CD4-positive, alpha-beta T cell treated with Interleukin-21 for 1 hour (primary cell): ENCODE results near the gene BRI3BP.

Experiments
- DNase-seq: peaks from one replicate; pipeline ENCODE4 v3.0.0-alpha.2; 2020

Gene BRI3BP

DNA sequence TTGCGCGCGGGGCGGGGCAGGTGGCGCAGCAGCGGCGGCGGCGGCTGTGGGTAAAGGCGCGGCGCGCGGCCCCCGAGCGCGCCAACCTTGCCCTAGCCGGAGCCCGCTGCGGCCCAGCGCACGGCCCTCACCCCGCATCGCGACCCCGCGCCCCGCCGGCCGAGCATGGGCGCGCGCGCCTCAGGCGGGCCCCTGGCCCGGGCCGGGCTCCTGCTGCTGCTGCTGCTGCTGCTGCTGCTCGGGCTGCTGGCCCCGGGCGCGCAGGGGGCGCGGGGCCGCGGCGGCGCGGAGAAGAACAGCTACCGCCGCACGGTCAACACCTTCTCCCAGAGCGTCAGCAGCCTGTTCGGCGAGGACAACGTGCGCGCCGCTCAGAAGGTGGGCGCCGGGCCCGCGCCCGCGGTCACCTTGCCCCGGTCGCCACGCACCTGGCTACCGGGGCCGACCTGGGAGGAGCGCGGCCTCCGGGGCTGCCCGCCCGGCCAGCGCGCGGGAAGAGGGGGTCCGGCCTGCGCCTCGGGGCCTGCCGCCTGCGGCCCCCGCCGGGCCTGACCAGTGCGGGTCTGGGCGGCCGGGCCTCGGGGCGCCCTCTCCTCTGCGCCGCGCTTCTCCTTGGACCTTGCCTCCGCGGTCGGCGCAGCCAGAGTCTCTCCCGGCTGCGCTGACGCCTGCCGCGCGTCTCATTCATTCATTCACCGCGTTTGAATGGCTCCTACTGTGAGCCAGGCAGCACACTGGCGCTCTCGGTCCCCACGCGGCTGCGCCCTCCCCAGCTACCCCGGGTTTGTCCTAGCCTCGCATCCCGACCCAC is at the start of gene BRI3BP:
Gene BRI3BP, plus strand, starts transcription at position 20 of the 811 bp plus-strand sequence. Its CDS starts 146 bp downstream, at position 166.
- DNase-seq: peak; percentile 14

DNA sequence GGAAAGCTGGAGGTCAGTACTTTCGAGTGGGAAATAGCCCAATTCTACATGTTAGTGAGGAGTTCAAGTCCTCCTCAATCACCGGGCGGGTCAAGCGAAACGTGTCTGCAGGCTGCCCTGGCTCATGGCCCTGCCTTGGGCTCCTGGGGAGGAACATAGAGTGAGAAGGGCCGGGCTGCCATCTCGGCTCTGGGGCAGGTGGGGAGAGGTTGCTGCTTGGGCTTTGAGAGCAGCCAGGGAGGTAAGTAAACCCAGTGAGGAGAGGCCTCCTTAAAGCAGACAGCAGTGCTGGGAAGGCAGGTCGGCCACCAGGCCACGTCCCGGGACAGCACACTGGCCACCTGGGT is 47.0 kb upstream of the BRI3BP start:
- DNase-seq: no peak

DNA sequence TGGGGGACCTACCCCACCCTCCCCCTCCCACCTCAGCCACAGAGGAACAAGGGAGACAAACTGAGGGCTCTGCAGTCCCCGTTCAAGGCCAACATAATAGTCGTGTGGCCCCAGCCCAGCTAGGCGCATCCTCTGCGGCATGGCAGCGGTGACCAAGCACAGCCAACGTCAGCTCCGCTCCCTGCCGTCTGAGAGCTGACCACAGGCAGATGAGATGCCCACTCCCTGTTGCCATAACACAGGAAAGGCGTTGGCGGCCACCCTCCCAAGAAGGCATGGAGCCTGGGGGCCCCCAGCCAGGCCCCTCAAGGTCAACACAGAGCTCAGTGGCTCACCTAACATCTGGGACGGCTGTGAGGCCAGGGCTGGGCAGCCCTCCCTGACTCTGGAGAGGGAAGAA is 46.4 kb upstream of the BRI3BP start:
- no peak for DNase-seq

DNA sequence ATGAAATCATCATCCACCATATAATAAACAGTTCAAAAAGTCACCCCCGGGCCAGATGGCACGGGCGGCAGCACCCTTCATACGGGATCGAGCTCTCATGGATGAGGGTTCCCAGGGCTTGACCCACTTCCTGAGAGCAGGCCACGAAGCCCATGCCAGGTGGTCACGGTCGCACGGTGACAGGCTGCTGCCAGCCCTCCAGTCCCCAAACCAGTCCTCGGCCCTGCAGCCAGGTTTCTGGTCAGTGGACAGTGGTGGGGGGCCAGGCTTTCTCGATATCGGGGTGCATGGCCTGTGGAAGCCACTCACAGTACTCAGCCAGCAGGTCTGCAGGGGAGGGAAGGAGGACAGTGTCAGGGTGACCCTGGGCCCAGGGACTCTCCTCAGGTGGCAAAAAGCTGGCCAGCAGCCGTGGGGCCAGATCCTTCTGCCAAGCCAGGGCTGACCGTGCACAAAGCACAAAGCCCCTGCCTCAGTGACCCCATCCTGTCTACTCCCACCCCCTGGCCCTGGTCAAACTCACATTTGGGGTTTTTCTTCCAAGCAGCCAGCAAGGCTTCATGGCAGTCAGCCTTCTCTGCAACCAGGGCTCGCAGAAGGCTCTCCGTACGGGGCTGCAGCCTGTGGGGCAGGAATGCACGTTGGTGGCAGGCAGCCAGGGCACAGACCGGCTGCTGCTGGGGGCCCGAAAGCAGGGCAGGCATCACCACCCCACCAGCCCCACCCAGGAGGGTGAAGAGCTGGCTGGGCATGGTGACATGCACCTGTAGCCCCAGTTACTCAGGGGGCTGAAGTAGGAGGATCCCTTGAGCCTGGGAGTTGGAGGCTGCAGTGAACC is 45.7 kb upstream of the BRI3BP start:
- DNase-seq: no peak

GRCh38 chr12:124949066-124949465 is 44.4 kb upstream of the BRI3BP start:
- no peak for DNase-seq

DNA sequence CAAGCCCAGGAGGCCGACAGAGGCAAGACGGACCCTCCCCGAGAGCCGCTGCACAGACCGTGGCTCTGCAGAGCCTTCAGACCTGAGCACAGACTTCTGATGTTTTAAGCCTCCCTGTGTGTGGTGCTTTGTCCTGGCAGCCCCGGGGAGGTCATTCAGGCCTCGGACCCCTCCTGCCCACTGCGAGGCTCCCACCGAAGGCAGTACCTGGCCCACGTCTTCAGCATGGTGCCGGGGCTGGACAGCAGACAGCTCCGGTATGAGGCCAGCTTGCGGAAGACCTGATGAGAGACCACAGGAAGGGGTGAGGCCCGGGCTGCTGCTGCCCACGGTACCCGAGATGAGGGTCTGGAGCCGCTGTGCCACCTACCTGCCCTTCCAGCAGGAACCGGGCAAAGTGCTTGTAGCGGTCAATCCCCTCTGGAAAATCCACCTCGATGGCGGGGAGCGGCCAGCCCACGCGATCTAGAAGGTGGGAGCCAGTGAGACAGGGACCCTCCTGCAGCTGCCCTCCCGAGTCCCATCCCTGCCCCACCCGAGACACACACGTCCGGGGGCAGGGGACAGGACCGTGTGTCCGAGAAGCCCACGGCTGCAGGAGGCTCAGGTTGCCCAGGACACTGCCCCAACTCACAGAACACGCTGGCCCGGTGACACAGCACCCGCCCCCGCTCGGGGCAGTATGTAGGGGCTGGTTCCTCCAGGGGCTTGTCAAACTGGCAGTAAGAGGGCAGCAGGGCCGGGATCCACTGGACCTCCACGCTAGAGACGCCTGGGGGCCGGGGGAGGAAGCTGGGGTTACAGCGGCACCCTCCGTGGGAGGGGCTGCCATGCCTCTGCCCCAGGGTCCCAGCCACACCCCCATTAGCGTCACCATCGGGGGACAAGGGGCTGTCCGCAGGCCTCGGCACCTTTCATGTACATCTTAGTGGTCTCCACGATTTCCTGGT is 43.4 kb upstream of the BRI3BP start:
- no peak for DNase-seq

GRCh38 chr12:124952295-124952694 is 41.1 kb upstream of the BRI3BP start:
- DNase-seq: no peak

- DNase-seq: no peak
Observed at GRCh38 chr12:124952801-124953200, 40.6 kb upstream of the BRI3BP start.

GRCh38 chr12:124953689-124954405 is 39.6 kb upstream of the BRI3BP start:
- no peak for DNase-seq

DNA sequence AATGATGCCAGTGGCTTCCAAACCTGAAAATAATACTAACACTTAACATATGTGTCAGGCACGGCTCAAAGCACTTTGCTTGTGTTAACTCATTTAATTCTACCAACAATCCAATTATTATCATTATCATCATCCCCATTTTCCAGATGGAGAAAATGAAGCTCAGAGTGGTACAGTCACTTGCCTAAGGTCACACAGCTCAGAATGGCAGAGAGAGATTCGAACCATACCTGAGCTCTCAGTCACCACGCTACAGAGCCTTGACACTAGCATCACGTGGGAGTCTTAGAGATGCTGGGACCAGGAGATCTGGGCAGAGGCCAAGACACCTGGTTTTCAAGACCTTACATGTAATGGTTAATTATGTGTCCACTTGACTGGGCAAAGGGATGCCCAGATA is 38.7 kb upstream of the BRI3BP start:
- DNase-seq: no peak

DNA sequence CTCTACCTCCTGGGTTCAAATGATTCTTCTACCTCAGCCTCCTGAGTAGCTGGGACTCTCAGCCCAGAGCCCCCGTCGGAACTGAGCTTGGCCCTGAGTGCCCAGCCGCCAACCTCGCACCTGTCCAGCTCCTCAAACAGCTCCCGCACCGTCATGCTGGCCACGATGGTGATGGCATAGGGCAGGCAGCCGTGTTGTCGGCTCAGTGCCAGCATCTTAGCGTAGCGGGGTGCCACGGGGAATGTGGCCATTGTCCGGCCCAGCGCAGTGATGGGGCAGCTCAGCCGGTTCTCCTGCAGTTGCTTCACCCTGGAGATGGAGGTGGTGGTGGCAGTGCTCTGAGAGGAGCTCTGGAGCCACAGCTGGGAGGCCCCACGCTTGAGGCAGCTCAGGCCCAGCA is 36.9 kb upstream of the BRI3BP start:
- no peak for DNase-seq

GRCh38 chr12:124961055-124961454 is 32.4 kb upstream of the BRI3BP start:
- DNase-seq: no peak

- no peak for DNase-seq
Observed at GRCh38 chr12:124963211-124963610, 30.2 kb upstream of the BRI3BP start.

DNA sequence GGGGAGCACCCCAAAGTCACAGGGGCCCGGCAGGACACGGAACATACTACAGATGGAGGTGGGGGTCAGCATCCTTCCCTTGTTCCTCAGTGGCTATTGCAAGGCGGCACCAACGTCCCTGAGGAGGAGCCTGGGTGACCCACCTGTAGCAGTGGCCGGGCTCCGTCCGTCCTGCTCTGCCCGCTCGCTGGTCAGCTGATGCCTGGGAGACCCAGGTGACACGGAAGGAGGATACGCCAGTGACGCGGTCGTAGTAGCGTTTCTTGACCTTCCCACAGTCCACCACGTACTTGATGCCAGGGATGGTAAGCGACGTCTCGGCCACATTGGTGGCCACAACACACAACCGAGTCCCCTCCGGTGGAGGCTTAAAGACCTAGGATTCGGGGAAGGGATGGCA is 29.2 kb upstream of the BRI3BP start:
- no peak for DNase-seq

- no peak for DNase-seq
Observed at GRCh38 chr12:124964836-124965462, 28.5 kb upstream of the BRI3BP start.

DNA sequence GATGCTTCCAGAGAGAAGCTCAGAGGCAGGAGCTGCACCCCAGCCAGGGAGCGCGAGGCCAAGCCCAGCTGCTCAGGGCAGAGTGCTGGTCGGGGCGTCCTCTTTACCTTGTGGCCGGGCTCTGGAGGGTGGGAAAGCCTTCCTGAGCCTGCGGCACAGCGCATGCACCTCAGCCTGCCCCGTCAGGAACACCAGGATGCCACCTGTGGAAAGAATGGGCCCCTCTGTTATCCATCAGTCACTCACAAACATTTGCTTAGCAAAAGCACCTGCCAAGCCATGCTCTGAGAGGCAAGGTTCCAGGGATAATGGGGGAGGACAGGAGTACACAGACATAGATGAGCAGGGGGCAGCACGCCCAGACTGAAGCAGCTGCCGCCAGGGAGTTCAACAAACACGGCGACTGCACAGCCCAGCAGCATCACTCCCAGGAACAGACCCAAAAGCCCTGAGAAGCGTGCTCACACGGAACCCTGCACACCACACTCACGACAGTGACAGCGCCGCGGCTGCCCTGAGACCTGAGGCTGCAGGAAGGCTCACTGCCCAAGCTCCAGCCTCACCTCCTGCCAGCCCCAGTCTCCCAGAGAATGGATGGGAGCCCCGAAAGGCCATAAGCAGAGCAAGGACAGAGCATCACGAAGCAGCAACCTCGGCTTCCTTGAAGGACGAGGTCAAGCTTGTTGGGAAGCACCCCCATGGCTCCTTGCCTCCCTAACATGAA is 26.3 kb upstream of the BRI3BP start:
- no peak for DNase-seq

DNA sequence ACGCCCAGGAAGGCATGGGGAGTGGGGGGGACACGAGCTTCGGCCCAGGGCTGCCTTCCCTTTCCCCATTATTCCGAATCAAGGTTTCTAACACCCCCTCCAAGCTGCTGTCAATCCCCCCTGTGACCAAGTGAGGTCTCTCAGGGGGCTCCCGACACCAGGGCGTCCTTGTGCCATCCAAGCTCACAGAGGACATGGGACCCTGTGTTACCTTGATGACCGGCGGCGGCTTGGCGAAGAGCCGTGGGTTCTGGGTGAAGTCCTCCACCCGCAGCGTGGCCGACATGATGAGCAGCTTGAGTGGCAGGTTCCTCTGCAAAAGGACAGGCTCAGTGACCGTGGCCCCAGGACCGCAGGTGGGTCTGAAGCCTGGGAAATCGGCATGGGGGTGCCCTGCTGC is 24.8 kb upstream of the BRI3BP start:
- no peak for DNase-seq

GRCh38 chr12:124970647-124971402 is 22.6 kb upstream of the BRI3BP start:
- DNase-seq: no peak

DNA sequence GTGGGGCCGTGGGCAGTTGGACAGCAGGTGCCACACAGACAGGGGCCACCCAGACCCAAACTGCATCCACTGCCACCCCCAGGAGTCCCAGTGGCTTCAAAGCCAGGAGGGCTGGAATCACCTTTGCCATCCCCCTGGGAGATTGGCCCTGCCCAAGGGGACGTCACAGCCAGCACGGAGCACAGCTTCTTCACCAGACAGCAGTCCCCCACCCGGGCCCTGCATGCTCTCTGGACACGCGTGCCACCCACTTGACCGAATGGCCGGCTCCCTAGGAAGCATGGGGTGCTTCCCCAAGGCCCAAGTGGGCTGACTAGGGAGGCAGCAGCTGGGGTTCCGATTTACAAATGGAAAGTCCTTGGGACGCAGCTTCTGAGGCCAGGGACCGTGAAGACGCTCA is 21.8 kb upstream of the BRI3BP start:
- no peak for DNase-seq

DNA sequence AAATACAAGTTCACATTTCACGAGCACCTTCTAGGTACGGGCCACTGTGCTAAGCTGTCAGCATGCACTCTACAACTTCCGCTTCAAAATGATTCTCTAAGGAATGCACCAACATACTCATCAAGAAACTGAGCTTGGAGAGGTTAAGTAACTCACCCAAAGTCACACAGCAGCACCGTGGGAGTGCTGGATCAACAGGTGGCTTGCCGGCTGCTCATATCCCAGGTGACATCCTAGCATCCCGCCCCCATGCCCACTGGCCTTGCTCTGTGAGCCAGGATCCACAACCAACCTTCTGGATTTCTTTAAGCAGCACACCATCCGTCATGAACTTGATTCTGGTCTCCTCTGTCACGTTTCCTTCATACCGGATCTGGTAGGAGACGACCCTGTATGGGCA is 21.2 kb upstream of the BRI3BP start:
- no peak for DNase-seq
